Uterus (tissue), 2 donors: Measurements from ENCODE around the gene DIDO1.

Experiments used
- CTCF ChIP-seq, 4 experiments: fragments of 200-600 bp in 2 of 4; fragments of 450-650 bp in 2 of 4; sonication (generic) in 2 of 4; IDR thresholded peaks; one replicate each; pipeline ENCODE4 v1.5.1; 2016 to 2019; ENCODE audit warnings: antibody characterized with exemption in 4 of 4, mild to moderate bottlenecking in 2 of 4, moderate library complexity in 1 of 4
- POLR2A ChIP-seq, 2 donors: fragments of 450-650 bp; IDR thresholded peaks; one replicate each; pipeline ENCODE4 v1.6.1; 2016; ENCODE audit warnings: antibody characterized with exemption in 2 of 2, mild to moderate bottlenecking in 1 of 2, moderate library complexity in 1 of 2

DNA sequence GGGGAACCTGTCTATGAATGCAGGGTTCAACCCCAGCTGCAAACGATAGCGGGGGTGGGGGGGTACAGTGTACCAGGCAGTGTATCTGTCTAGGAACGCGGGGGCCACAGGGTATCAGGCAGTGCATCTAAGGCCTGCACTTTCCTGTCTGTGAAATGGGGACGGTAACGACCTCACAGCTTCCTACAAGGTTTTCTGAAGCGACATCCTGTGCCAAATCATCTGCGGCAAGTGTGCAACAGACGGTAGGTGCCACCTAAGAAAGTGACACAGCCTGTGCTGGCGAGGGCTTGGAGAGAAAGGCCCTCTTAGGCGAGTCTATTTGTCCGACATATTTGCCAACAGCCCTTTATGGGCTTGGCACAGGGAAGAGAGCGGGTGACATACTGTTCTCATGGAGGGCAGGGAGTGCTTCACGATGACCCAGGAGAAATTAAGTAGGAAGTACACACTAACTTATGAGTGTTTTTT lies 3.8 kb downstream of the DIDO1 start:
- no peak for TF ChIP-seq CTCF (IDR thresholded peaks at IDR 0.05)
- no peak for TF ChIP-seq POLR2A (IDR thresholded peaks at IDR 0.05)
